ENCODE results near the gene THBD.

The THBD gene

DNA sequence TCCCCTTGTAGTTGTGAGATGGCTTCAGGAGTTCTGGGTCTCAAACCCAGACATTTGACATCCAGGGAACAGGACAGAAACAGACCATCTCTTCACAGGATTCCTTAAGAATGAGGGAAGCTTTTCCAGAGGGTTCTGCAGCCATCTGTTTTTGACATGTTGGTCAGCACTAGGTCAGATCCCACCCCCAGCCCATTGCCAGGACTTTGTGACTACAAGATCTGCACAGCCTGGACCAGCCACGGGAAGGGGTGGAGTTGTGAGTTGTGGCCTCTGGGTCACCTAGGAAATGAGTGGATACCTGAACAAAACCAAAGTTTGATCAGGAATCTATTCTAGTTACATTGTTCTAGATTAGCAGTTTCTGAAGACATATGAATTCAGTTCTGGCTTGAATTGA lies 53.5 kb downstream of the THBD start:
- H3K27ac ChIP-seq (ENCODE audit: low read length) = no peak overlapping the region
- no peak for DNase-seq
- no peaks in the 10 kb centered on the region for H3F3A ChIP-seq (ENCODE audit: insufficient read depth, low read length)
- no peaks in the 10 kb centered on the region for H4K20me1 ChIP-seq (ENCODE audit: insufficient read depth, low read length)
- H3K4me1 ChIP-seq (ENCODE audit: low read length) = no peaks in the 10 kb centered on the region
- no peaks in the 10 kb centered on the region for H3K79me2 ChIP-seq (ENCODE audit: low read length)
- no peak overlapping the region for H3K4me3 ChIP-seq (ENCODE audit: low read length)
- H3K9me2 ChIP-seq (replicated peaks; ENCODE audit: insufficient read depth, low read length) = no peaks in the 10 kb centered on the region
- no peak overlapping the region for H3K9ac ChIP-seq (ENCODE audit: low read length)
- no peaks in the 10 kb centered on the region for H3K9me3 ChIP-seq (replicated peaks; ENCODE audit: insufficient read depth, low read length)
- H3K36me3 ChIP-seq (replicated peaks; ENCODE audit: insufficient read depth, low read length) = no peaks in the 10 kb centered on the region
- no peak overlapping the region for H3K4me2 ChIP-seq (ENCODE audit: low read depth, low read length)
- TF ChIP-seq, protein P1, sequence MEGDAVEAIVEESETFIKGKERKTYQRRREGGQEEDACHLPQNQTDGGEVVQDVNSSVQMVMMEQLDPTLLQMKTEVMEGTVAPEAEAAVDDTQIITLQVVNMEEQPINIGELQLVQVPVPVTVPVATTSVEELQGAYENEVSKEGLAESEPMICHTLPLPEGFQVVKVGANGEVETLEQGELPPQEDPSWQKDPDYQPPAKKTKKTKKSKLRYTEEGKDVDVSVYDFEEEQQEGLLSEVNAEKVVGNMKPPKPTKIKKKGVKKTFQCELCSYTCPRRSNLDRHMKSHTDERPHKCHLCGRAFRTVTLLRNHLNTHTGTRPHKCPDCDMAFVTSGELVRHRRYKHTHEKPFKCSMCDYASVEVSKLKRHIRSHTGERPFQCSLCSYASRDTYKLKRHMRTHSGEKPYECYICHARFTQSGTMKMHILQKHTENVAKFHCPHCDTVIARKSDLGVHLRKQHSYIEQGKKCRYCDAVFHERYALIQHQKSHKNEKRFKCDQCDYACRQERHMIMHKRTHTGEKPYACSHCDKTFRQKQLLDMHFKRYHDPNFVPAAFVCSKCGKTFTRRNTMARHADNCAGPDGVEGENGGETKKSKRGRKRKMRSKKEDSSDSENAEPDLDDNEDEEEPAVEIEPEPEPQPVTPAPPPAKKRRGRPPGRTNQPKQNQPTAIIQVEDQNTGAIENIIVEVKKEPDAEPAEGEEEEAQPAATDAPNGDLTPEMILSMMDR (IDR thresholded peaks at IDR 0.05; ENCODE audit: low read length) = no peak
- TF ChIP-seq EZH2phosphoT487 (IDR thresholded peaks at IDR 0.05; ENCODE audit: low read length) (no peak), EZH2 (optimal IDR thresholded peaks at IDR 0.05; ENCODE audit: low read depth, low read length) (no peak)
- no peaks in the 10 kb centered on the region for H3K27me3 ChIP-seq (replicated peaks; ENCODE audit: insufficient read depth, low read length)
- H2AFZ ChIP-seq (ENCODE audit: low read length) = no peak overlapping the region
